SK-N-SH treated with all-trans-retinoic acid at 6 μM for 48 hours (cell line): ENCODE results near the gene GJC2.

Experiments used
- ATAC-seq: fragments of 200-7000 bp; cut with Tn5 transposase; 3 replicates; pipeline ENCODE4 v1.9.1; 2020; ENCODE audit warnings: mild to moderate bottlenecking, moderate library complexity
- ARNTL ChIP-seq: fragments of 450-650 bp; formaldehyde crosslinking; IDR thresholded peaks from 2 replicates; pipeline ENCODE4 v1.5.0; 2020; ENCODE audit warnings: low read depth, mild to moderate bottlenecking, moderate library complexity, borderline replicate concordance
- BACH2 ChIP-seq: fragments of 250-450 bp; sonication (Bioruptor Pico); IDR thresholded peaks from 2 replicates; pipeline ENCODE4 v1.9.0; 2021; ENCODE audit warnings: mild to moderate bottlenecking, borderline replicate concordance
- ESRRG ChIP-seq: fragments of 250-450 bp; sonication (Bioruptor Pico); IDR thresholded peaks from 2 replicates; pipeline ENCODE4 v1.6.1; 2021; ENCODE audit warnings: mild to moderate bottlenecking
- GLIS3 ChIP-seq: fragments of 250-450 bp; sonication (Bioruptor Pico); IDR thresholded peaks from 2 replicates; pipeline ENCODE4 v1.5.0; 2020; ENCODE audit warnings: mild to moderate bottlenecking, moderate library complexity
- ISL1 ChIP-seq: fragments of 250-450 bp; sonication (Bioruptor Pico); IDR thresholded peaks from 2 replicates; pipeline ENCODE4 v2.1.2; 2022; ENCODE audit warnings: mild to moderate bottlenecking, moderate library complexity
- OSR1 ChIP-seq: fragments of 250-450 bp; sonication (Bioruptor Pico); IDR thresholded peaks from 2 replicates; pipeline ENCODE4 v1.8.0; 2022; ENCODE audit warnings: moderate library complexity, mild to moderate bottlenecking, inconsistent platforms
- PPARA ChIP-seq: fragments of 250-450 bp; sonication (Bioruptor Pico); IDR thresholded peaks from 2 replicates; pipeline ENCODE4 v1.5.0; 2020; ENCODE audit warnings: mild to moderate bottlenecking, borderline replicate concordance
- SNAI2 ChIP-seq: fragments of 250-450 bp; sonication (Bioruptor Pico); IDR thresholded peaks from 2 replicates; pipeline ENCODE4 v1.5.0; 2020; ENCODE audit warnings: mild to moderate bottlenecking, moderate library complexity
- TCF4 ChIP-seq: fragments of 250-450 bp; sonication (Bioruptor Pico); IDR thresholded peaks from 2 replicates; pipeline ENCODE4 v1.8.0; 2021; ENCODE audit warnings: mild to moderate bottlenecking, moderate library complexity, borderline replicate concordance
- ZC3H10 ChIP-seq: fragments of 250-450 bp; sonication (Bioruptor Pico); IDR thresholded peaks from 2 replicates; pipeline ENCODE4 v1.5.1; 2021; ENCODE audit warnings: mild to moderate bottlenecking, moderate library complexity
- ZFP3 ChIP-seq: fragments of 250-450 bp; sonication (Bioruptor Pico); IDR thresholded peaks from 2 replicates; pipeline ENCODE4 v1.5.0; 2020; ENCODE audit warnings: mild to moderate bottlenecking, moderate library complexity
- ZFP30 ChIP-seq: fragments of 450-650 bp; formaldehyde crosslinking; IDR thresholded peaks from 2 replicates; pipeline ENCODE4 v1.5.0; 2022; ENCODE audit warnings: mild to moderate bottlenecking, moderate library complexity
- ZNF565 ChIP-seq: fragments of 450-650 bp; formaldehyde crosslinking; conservative IDR thresholded peaks from 2 replicates; pipeline ENCODE4 v1.5.0; 2020; ENCODE audit warnings: low read depth, mild to moderate bottlenecking, moderate library complexity
- ZNF70 ChIP-seq: fragments of 450-650 bp; formaldehyde crosslinking; IDR thresholded peaks from 2 replicates; pipeline ENCODE4 v1.5.0; 2020; ENCODE audit warnings: mild to moderate bottlenecking, moderate library complexity
- ZNF8 ChIP-seq: fragments of 450-650 bp; formaldehyde crosslinking; IDR thresholded peaks from 2 replicates; pipeline ENCODE4 v1.5.0; 2020; ENCODE audit warnings: mild to moderate bottlenecking, moderate library complexity
- TF ChIP-seq, protein P1 (sequence below): fragments of 250-450 bp; sonication (Bioruptor Pico); IDR thresholded peaks from 2 replicates; pipeline ENCODE4 v1.8.0; 2021; ENCODE audit warnings: low read depth, mild to moderate bottlenecking, moderate library complexity, borderline replicate concordance
- TF ChIP-seq, protein P2 (sequence below): fragments of 250-450 bp; sonication (Bioruptor Pico); IDR thresholded peaks from 2 replicates; pipeline ENCODE4 v1.5.0; 2020; ENCODE audit warnings: mild to moderate bottlenecking, moderate library complexity
- TF ChIP-seq, protein P3 (sequence below): fragments of 250-450 bp; sonication (Bioruptor Pico); IDR thresholded peaks from 2 replicates; pipeline ENCODE4 v1.8.0; 2020; ENCODE audit warnings: mild to moderate bottlenecking, moderate library complexity, borderline replicate concordance
- TF ChIP-seq, protein P4 (sequence below): fragments of 250-450 bp; sonication (Bioruptor Pico); IDR thresholded peaks from 2 replicates; pipeline ENCODE4 v1.5.1; 2021; ENCODE audit warnings: mild to moderate bottlenecking, moderate library complexity

GJC2 gene

DNA sequence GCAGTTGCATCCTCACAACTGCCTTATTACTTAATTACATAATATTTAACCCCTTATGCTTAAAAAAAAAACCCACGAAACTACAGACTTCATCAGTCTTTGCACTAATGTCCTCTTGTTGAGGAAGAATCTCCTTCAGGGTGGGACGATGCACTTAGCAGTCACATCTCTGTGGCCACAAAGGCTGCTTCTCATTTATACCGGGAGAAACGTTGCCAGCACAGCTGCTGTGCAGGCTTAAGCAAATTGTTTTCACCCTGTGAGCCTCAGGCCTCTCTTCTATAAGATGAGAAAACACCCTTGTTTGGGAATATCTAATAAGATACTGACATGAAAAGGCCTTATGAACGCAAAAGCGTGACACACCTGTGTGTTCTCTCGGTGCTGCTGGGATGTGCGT lies 55.2 kb downstream of the GJC2 start:
- no peak for ATAC-seq
- TF ChIP-seq BACH2 (CRISPR knock-in tag) (no peak), OSR1 (CRISPR knock-in tag) (no peak), ZNF565 (CRISPR knock-in tag) (no peak), PPARA (CRISPR knock-in tag) (no peak), ZFP3 (CRISPR knock-in tag) (no peak), ISL1 (CRISPR knock-in tag) (no peak), ZFP30 (CRISPR knock-in tag) (no peak), ZNF70 (CRISPR knock-in tag) (no peak), ZC3H10 (no peak), TCF4 (no peak), ARNTL (no peak), ZNF8 (no peak), ESRRG (CRISPR knock-in tag) (no peak), GLIS3 (no peak), SNAI2 (CRISPR knock-in tag) (no peak)
- TF ChIP-seq, protein P1, sequence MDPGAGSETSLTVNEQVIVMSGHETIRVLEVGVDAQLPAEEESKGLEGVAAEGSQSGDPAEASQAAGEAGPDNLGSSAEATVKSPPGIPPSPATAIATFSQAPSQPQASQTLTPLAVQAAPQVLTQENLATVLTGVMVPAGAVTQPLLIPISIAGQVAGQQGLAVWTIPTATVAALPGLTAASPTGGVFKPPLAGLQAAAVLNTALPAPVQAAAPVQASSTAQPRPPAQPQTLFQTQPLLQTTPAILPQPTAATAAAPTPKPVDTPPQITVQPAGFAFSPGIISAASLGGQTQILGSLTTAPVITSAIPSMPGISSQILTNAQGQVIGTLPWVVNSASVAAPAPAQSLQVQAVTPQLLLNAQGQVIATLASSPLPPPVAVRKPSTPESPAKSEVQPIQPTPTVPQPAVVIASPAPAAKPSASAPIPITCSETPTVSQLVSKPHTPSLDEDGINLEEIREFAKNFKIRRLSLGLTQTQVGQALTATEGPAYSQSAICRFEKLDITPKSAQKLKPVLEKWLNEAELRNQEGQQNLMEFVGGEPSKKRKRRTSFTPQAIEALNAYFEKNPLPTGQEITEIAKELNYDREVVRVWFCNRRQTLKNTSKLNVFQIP (CRISPR knock-in tag): no peak
- TF ChIP-seq, protein P2, sequence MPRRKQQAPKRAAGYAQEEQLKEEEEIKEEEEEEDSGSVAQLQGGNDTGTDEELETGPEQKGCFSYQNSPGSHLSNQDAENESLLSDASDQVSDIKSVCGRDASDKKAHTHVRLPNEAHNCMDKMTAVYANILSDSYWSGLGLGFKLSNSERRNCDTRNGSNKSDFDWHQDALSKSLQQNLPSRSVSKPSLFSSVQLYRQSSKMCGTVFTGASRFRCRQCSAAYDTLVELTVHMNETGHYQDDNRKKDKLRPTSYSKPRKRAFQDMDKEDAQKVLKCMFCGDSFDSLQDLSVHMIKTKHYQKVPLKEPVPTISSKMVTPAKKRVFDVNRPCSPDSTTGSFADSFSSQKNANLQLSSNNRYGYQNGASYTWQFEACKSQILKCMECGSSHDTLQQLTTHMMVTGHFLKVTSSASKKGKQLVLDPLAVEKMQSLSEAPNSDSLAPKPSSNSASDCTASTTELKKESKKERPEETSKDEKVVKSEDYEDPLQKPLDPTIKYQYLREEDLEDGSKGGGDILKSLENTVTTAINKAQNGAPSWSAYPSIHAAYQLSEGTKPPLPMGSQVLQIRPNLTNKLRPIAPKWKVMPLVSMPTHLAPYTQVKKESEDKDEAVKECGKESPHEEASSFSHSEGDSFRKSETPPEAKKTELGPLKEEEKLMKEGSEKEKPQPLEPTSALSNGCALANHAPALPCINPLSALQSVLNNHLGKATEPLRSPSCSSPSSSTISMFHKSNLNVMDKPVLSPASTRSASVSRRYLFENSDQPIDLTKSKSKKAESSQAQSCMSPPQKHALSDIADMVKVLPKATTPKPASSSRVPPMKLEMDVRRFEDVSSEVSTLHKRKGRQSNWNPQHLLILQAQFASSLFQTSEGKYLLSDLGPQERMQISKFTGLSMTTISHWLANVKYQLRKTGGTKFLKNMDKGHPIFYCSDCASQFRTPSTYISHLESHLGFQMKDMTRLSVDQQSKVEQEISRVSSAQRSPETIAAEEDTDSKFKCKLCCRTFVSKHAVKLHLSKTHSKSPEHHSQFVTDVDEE (CRISPR knock-in tag): no peak
- TF ChIP-seq, protein P3, sequence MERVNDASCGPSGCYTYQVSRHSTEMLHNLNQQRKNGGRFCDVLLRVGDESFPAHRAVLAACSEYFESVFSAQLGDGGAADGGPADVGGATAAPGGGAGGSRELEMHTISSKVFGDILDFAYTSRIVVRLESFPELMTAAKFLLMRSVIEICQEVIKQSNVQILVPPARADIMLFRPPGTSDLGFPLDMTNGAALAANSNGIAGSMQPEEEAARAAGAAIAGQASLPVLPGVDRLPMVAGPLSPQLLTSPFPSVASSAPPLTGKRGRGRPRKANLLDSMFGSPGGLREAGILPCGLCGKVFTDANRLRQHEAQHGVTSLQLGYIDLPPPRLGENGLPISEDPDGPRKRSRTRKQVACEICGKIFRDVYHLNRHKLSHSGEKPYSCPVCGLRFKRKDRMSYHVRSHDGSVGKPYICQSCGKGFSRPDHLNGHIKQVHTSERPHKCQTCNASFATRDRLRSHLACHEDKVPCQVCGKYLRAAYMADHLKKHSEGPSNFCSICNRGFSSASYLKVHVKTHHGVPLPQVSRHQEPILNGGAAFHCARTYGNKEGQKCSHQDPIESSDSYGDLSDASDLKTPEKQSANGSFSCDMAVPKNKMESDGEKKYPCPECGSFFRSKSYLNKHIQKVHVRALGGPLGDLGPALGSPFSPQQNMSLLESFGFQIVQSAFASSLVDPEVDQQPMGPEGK (CRISPR knock-in tag): no peak
- TF ChIP-seq, protein P4, sequence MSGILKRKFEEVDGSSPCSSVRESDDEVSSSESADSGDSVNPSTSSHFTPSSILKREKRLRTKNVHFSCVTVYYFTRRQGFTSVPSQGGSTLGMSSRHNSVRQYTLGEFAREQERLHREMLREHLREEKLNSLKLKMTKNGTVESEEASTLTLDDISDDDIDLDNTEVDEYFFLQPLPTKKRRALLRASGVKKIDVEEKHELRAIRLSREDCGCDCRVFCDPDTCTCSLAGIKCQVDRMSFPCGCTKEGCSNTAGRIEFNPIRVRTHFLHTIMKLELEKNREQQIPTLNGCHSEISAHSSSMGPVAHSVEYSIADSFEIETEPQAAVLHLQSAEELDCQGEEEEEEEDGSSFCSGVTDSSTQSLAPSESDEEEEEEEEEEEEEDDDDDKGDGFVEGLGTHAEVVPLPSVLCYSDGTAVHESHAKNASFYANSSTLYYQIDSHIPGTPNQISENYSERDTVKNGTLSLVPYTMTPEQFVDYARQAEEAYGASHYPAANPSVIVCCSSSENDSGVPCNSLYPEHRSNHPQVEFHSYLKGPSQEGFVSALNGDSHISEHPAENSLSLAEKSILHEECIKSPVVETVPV (CRISPR knock-in tag): no peak

DNA sequence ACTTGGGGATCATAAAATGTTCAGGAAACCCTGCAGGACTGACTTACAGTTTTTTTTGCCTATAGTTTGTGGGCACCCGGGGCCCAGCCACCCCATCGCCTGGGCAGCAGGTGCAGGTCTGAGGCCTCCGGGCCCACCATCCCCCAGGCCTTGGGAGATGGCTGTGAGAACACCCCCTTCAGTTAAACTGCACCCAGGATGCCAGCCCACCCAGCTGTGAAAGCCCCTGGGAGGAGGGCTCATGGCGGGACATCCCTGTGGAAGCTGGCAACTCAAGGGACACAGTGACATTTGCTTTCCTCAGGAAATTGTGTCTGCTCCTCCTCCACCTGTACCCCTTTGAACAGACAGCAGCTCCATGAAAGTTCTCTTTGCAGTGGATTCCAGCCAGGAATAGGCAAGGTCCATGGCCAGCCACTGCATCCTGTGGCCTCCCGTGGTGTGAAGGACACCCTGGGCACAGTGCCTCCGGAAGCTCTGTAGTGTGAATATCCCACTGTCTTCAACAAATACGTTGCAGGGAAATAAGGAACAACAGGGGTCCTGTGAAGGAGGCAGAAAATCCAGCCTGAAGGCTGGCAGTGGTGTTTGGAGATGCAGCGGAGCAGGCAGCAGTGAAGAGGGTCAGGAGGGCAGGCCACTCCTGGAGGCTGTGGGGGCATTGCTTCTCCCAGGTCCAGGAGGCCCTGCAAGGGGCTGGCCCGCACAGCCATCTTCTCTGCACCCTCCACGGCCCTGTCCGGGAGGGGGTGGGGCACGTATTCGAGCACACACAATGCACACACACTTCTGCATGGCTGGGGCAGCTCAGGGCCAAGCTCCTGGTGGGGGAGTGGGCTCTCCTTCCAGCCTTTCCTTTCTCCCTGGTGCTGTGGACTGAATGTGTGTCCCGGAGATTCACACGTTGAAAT lies 56.1 kb downstream of the GJC2 start:
- no peak for TF ChIP-seq SNAI2 (CRISPR knock-in tag)
- ATAC-seq: no peak; the same call in 2 of the 3 replicates

DNA sequence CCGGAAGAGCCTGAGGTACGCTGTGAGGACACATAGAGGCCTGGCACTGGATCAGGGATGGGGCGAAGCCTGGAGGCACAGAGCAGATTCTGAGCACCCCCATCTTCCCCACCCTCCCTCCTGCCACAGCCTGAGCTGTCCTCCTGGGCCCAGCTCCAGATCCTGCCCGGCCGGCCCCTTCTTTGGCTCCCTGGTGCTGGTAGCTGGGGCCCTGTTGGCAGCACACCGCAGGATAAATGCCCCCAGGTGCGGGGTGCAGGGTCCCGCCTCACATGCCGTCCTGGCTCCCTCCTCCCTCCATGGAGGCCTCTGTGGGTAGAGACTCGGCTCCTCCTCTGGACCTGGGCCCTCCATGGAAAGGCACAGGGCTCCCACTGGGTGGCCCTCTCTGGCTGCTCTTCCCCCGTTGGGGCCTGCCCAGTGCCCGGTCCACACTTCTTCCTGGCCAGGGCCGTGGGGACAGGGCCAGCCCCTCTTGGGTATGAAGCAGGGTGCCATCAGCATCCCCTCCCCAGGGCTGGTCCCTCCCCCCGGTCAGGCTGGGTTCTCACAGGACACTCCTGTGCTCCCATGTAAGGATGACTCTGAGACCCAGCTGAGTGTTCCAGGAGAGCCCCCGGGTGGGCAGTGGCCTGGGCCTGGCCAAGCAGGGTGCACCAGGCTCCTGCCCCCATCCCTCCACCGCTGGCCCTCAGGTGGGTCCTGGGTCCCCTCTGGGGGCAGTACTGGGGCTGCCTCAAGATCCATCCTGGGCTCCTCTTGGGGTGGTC lies 57.0 kb downstream of the GJC2 start:
- TF ChIP-seq ZNF70 (CRISPR knock-in tag) (no peak), ARNTL (no peak)
- TF ChIP-seq, protein P3 (CRISPR knock-in tag): no peak
- ATAC-seq: peak; percentile 11
